K562 (cell line): ENCODE measurements around the gene TMEM273. TPM values are rescaled to one million over a fixed set of nuclear protein-coding genes. Genes with fewer than 3 reads are reported as not detected.

Source experiments
- GABPA ChIP-seq: fragments of 200-800 bp; sonication (Bioruptor generic); conservative IDR thresholded peaks from 2 replicates; pipeline ENCODE4 v1.6.1; 2016; ENCODE audit warnings: low read depth, missing genetic modification characterization, missing compliant biosample characterization
- HEY1 ChIP-seq: fragments of 250-450 bp; sonication (Bioruptor Pico); IDR thresholded peaks from 2 replicates; pipeline ENCODE4 v1.5.0; 2020; ENCODE audit warnings: mild to moderate bottlenecking, moderate library complexity, borderline replicate concordance
- KDM1A ChIP-seq, 2 experiments: fragments of 450-650 bp; IDR thresholded peaks; 2 replicates each; pipeline ENCODE4 v1.6.1; 2016; ENCODE audit warnings: mild to moderate bottlenecking in 2 of 2
- LEF1 ChIP-seq: fragments of 450-650 bp; IDR thresholded peaks from 2 replicates; pipeline ENCODE4 v1.6.1; 2016; ENCODE audit warnings: mild to moderate bottlenecking
- MTA2 ChIP-seq: fragments of 450-650 bp; IDR thresholded peaks from 2 replicates; pipeline ENCODE4 v1.6.1; 2016; ENCODE audit warnings: low read depth
- NR2C2 ChIP-seq, 2 experiments: fragments of 200-800 bp in 1 of 2; sonication (Bioruptor generic) in 1 of 2; sonication (generic) in 1 of 2; formaldehyde crosslinking in 1 of 2; IDR thresholded peaks; 2 replicates each; pipeline versions ENCODE4 v1.6.1 to v1.8.0; 2016 to 2022; ENCODE audit warnings: mild to moderate bottlenecking in 1 of 2, missing compliant biosample characterization in 1 of 2, missing genetic modification characterization in 1 of 2, missing genetic modification reagents in 1 of 2
- RBM17 ChIP-seq: fragments of 200-400 bp; formaldehyde crosslinking; IDR thresholded peaks from 2 replicates; pipeline ENCODE4 v1.6.1; 2017; ENCODE audit warnings: low read depth, mild to moderate bottlenecking, low read length, borderline replicate concordance
- SETDB1 ChIP-seq: IDR thresholded peaks from one replicate; pipeline ENCODE4 v1.6.1; 2012; ENCODE audit warnings: low read length, control low read depth, inconsistent platforms
- SMAD2 ChIP-seq: fragments of 150-350 bp; IDR thresholded peaks from 2 replicates; pipeline ENCODE4 v1.6.1; 2014; ENCODE audit warnings: low read depth, mild to moderate bottlenecking, low read length
- SPI1 ChIP-seq: IDR thresholded peaks from 2 replicates; pipeline ENCODE4 v1.6.1; 2011; ENCODE audit warnings: low read depth, low read length, control low read depth, borderline replicate concordance
- ZFX ChIP-seq: sonication (generic); formaldehyde crosslinking; IDR thresholded peaks from 2 replicates; pipeline ENCODE4 v1.8.0; 2022; ENCODE audit warnings: mild to moderate bottlenecking, missing genetic modification reagents, moderate library complexity
- polyA plus RNA-seq, 8 experiments: library from polyadenylated mRNA; depleted of rRNA in 4 of 8; stranded (reverse) in 5 of 8; unstranded in 3 of 8; fragments of >200 nt; fragmentation: Nextera tagmentation in 2 of 8; fragmentation: Illumina TruSeq in 1 of 8; extraction: Ambion mirVana in 2 of 8; extraction: Trizol in 1 of 8; gene quantifications; 2 replicates each; pipeline versions ENCODE4 v1.2.1 to v1.2.3, GENCODE V29; 2011 to 2014; ENCODE audit warnings: inconsistent platforms in 1 of 8, missing spikeins in 1 of 8
- total RNA-seq, 7 experiments: library from RNA; depleted of rRNA in 6 of 7; stranded (reverse); fragments of >200 nt in 6 of 7; fragmentation: Illumina TruSeq in 2 of 7; extraction: Trizol in 2 of 7; gene quantifications; 2 replicates each; pipeline versions ENCODE4 v1.2.1 to v1.2.3, GENCODE V29; 2011 to 2021; ENCODE audit warnings: low replicate concordance in 1 of 7
- TF ChIP-seq, protein P1 (sequence below): fragments of 450-650 bp; formaldehyde crosslinking; IDR thresholded peaks from 2 replicates; pipeline ENCODE4 v1.4.0; 2022; ENCODE audit warnings: mild to moderate bottlenecking, moderate library complexity
- TF ChIP-seq, protein P2 (sequence below): fragments of 200-800 bp; sonication (Bioruptor generic); IDR thresholded peaks from 2 replicates; pipeline ENCODE4 v1.6.1; 2017; ENCODE audit warnings: missing genetic modification characterization, missing compliant biosample characterization
- TF ChIP-seq, protein P3 (sequence below): sonication (generic); IDR thresholded peaks from 2 replicates; pipeline ENCODE4 v1.6.1; 2016
- TF ChIP-seq, protein P4 (sequence below): fragments of 250-450 bp; sonication (Bioruptor Pico); IDR thresholded peaks from 2 replicates; pipeline ENCODE4 v1.8.0; 2021; ENCODE audit warnings: mild to moderate bottlenecking, moderate library complexity
- TF ChIP-seq, protein P5 (sequence below): fragments of 250-450 bp; sonication (Bioruptor Pico); IDR thresholded peaks from 2 replicates; pipeline ENCODE4 v1.6.1; 2021; ENCODE audit warnings: mild to moderate bottlenecking
- TF ChIP-seq, protein P6 (sequence below): fragments of 450-650 bp; IDR thresholded peaks from 2 replicates; pipeline ENCODE4 v1.6.1; 2014; ENCODE audit warnings: low read depth, mild to moderate bottlenecking, moderate library complexity, borderline replicate concordance
- TF ChIP-seq, protein P7 (sequence below): fragments of 450-650 bp; IDR thresholded peaks from 2 replicates; pipeline ENCODE4 v1.6.1; 2016
- TF ChIP-seq, protein P8 (sequence below): fragments of 200-800 bp; sonication (Bioruptor generic); IDR thresholded peaks from 2 replicates; pipeline ENCODE4 v1.6.1; 2017; ENCODE audit warnings: missing genetic modification characterization, missing compliant biosample characterization

Gene TMEM273
- total and polyA plus RNA-seq, 9 of the 15 experiments (the other 6 are each of a cell fraction or from before 2014, with no cell fraction given): 39.2 to 131 (median 95.6) TPM

DNA sequence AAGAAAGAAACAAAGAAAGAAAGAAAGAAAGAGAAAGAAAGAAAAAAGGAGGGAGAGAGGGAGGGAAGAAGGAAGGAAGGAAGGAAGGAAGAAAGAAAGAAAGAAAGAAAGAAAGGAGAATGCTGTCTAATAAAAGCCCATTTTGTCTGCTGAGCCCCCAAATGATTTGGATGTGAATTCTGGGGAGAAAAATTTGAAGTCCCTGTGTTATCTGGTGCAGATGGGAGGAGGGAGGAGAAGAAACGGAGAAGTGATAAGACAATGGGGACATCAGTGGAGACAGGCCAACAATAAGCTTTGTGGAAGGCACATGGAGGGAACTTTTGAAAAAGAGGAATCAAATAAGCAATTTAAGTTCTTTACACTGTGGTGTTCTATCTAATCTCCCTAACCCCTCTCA, 24.6 kb upstream of the TMEM273 start (continued):
- no peak for TF ChIP-seq SMAD2
- no peak for TF ChIP-seq SPI1
- TF ChIP-seq, protein P1, sequence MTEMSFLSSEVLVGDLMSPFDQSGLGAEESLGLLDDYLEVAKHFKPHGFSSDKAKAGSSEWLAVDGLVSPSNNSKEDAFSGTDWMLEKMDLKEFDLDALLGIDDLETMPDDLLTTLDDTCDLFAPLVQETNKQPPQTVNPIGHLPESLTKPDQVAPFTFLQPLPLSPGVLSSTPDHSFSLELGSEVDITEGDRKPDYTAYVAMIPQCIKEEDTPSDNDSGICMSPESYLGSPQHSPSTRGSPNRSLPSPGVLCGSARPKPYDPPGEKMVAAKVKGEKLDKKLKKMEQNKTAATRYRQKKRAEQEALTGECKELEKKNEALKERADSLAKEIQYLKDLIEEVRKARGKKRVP (CRISPR knock-in tag): no peak
- TF ChIP-seq, protein P2, sequence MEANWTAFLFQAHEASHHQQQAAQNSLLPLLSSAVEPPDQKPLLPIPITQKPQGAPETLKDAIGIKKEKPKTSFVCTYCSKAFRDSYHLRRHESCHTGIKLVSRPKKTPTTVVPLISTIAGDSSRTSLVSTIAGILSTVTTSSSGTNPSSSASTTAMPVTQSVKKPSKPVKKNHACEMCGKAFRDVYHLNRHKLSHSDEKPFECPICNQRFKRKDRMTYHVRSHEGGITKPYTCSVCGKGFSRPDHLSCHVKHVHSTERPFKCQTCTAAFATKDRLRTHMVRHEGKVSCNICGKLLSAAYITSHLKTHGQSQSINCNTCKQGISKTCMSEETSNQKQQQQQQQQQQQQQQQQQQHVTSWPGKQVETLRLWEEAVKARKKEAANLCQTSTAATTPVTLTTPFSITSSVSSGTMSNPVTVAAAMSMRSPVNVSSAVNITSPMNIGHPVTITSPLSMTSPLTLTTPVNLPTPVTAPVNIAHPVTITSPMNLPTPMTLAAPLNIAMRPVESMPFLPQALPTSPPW (CRISPR knock-in tag): peak; percentile 37; the same call in 1 of the 2 replicates
- TF ChIP-seq ZFX (CRISPR knock-in tag): no peak
- TF ChIP-seq, protein P3, sequence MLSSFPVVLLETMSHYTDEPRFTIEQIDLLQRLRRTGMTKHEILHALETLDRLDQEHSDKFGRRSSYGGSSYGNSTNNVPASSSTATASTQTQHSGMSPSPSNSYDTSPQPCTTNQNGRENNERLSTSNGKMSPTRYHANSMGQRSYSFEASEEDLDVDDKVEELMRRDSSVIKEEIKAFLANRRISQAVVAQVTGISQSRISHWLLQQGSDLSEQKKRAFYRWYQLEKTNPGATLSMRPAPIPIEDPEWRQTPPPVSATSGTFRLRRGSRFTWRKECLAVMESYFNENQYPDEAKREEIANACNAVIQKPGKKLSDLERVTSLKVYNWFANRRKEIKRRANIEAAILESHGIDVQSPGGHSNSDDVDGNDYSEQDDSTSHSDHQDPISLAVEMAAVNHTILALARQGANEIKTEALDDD: no peak
- TF ChIP-seq, protein P4, sequence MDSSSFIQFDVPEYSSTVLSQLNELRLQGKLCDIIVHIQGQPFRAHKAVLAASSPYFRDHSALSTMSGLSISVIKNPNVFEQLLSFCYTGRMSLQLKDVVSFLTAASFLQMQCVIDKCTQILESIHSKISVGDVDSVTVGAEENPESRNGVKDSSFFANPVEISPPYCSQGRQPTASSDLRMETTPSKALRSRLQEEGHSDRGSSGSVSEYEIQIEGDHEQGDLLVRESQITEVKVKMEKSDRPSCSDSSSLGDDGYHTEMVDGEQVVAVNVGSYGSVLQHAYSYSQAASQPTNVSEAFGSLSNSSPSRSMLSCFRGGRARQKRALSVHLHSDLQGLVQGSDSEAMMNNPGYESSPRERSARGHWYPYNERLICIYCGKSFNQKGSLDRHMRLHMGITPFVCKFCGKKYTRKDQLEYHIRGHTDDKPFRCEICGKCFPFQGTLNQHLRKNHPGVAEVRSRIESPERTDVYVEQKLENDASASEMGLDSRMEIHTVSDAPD: no peak
- no peak for TF ChIP-seq RBM17
- TF ChIP-seq, protein P5, sequence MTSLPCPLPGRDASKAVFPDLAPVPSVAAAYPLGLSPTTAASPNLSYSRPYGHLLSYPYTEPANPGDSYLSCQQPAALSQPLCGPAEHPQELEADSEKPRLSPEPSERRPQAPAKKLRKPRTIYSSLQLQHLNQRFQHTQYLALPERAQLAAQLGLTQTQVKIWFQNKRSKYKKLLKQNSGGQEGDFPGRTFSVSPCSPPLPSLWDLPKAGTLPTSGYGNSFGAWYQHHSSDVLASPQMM (CRISPR knock-in tag): no peak
- no peak for TF ChIP-seq GABPA
- 0 out of 2 replicates have a peak, but pooled peaks have one; percentile 20 for TF ChIP-seq LEF1
- TF ChIP-seq MTA2: peak; percentile 62
- TF ChIP-seq NR2C2 (CRISPR knock-in tag; IDR thresholded peaks at IDR 0.05): no peak
- no peak for TF ChIP-seq NR2C2 (tag; IDR thresholded peaks at IDR 0.05)
- TF ChIP-seq, protein P6, sequence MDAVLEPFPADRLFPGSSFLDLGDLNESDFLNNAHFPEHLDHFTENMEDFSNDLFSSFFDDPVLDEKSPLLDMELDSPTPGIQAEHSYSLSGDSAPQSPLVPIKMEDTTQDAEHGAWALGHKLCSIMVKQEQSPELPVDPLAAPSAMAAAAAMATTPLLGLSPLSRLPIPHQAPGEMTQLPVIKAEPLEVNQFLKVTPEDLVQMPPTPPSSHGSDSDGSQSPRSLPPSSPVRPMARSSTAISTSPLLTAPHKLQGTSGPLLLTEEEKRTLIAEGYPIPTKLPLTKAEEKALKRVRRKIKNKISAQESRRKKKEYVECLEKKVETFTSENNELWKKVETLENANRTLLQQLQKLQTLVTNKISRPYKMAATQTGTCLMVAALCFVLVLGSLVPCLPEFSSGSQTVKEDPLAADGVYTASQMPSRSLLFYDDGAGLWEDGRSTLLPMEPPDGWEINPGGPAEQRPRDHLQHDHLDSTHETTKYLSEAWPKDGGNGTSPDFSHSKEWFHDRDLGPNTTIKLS: no peak
- no peak for TF ChIP-seq SETDB1
- TF ChIP-seq HEY1: no peak
- TF ChIP-seq, protein P7, sequence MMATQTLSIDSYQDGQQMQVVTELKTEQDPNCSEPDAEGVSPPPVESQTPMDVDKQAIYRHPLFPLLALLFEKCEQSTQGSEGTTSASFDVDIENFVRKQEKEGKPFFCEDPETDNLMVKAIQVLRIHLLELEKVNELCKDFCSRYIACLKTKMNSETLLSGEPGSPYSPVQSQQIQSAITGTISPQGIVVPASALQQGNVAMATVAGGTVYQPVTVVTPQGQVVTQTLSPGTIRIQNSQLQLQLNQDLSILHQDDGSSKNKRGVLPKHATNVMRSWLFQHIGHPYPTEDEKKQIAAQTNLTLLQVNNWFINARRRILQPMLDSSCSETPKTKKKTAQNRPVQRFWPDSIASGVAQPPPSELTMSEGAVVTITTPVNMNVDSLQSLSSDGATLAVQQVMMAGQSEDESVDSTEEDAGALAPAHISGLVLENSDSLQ: peak; percentile 76
- TF ChIP-seq, protein P8, sequence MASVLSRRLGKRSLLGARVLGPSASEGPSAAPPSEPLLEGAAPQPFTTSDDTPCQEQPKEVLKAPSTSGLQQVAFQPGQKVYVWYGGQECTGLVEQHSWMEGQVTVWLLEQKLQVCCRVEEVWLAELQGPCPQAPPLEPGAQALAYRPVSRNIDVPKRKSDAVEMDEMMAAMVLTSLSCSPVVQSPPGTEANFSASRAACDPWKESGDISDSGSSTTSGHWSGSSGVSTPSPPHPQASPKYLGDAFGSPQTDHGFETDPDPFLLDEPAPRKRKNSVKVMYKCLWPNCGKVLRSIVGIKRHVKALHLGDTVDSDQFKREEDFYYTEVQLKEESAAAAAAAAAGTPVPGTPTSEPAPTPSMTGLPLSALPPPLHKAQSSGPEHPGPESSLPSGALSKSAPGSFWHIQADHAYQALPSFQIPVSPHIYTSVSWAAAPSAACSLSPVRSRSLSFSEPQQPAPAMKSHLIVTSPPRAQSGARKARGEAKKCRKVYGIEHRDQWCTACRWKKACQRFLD (CRISPR knock-in tag): no peak
- peak; percentile 14 to 59; a peak in 3 of 4 replicates for TF ChIP-seq KDM1A (IDR thresholded peaks at IDR 0.05)
